Measurements from ENCODE around the gene WNT6.

DNA sequence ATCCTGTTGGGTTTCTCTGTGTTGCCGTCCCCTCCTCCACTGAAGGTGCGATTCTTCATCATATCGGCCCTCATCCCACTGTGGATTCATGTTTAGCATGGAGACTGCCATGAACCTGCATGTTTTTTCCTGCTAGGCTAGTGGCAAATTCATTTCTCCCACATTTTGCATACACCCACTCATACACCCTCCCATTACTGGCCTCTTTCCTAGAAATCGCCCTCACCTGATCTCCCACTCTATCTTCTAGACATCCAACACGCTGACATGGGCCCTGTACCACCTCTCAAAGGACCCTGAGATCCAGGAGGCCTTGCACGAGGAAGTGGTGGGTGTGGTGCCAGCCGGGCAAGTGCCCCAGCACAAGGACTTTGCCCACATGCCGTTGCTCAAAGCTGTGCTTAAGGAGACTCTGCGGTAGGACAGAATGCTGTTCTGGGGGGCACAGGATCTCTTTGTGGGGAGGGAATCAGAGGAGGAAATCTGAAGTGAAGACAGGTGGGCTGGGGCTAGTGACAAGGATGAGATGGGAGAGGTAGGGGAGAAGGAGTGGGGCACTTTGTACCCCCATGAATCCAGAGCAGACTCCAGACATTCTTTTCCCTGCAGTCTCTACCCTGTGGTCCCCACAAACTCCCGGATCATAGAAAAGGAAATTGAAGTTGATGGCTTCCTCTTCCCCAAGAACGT, 45.7 kb upstream of the WNT6 start:
- TF ChIP-seq, protein P1, sequence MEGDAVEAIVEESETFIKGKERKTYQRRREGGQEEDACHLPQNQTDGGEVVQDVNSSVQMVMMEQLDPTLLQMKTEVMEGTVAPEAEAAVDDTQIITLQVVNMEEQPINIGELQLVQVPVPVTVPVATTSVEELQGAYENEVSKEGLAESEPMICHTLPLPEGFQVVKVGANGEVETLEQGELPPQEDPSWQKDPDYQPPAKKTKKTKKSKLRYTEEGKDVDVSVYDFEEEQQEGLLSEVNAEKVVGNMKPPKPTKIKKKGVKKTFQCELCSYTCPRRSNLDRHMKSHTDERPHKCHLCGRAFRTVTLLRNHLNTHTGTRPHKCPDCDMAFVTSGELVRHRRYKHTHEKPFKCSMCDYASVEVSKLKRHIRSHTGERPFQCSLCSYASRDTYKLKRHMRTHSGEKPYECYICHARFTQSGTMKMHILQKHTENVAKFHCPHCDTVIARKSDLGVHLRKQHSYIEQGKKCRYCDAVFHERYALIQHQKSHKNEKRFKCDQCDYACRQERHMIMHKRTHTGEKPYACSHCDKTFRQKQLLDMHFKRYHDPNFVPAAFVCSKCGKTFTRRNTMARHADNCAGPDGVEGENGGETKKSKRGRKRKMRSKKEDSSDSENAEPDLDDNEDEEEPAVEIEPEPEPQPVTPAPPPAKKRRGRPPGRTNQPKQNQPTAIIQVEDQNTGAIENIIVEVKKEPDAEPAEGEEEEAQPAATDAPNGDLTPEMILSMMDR (IDR thresholded peaks at IDR 0.05; ENCODE audit: insufficient read depth, low read depth, low read length): no peak
- no peak for TF ChIP-seq EZH2 (IDR thresholded peaks at IDR 0.05; ENCODE audit: insufficient read depth, low read length)
